H9 (cell line): ENCODE results near the gene PTCHD1. TPM values are rescaled to one million over a fixed set of nuclear protein-coding genes. Genes with fewer than 3 reads are reported as not detected.

Experiments used
- DNase-seq: peaks from one replicate; pipeline ENCODE4 v3.0.0-alpha.2; 2017
- H2AFZ ChIP-seq: one replicate; pipeline ENCODE4 v1.6.1; 2013; ENCODE audit warnings: mild to moderate bottlenecking, low read length, control low read depth, moderate library complexity
- H2AK5ac ChIP-seq: 2 replicates; pipeline ENCODE4 v1.6.1; 2013; ENCODE audit warnings: low read length, control low read depth, mixed read lengths; ENCODE audit not compliant: insufficient read length
- H2BK120ac ChIP-seq: one replicate; pipeline ENCODE4 v1.6.1; 2013; ENCODE audit warnings: low read depth, mild to moderate bottlenecking, low read length, control low read depth, inconsistent platforms; ENCODE audit not compliant: poor library complexity, severe bottlenecking
- H2BK12ac ChIP-seq: 2 replicates; pipeline ENCODE4 v1.6.1; 2013; ENCODE audit warnings: low read length, control low read depth, mixed read lengths, low read depth; ENCODE audit not compliant: insufficient read length
- H2BK15ac ChIP-seq: 2 replicates; pipeline ENCODE4 v1.6.1; 2013; ENCODE audit warnings: low read depth, low read length, control low read depth
- H2BK20ac ChIP-seq: one replicate; pipeline ENCODE4 v1.6.1; 2013; ENCODE audit warnings: low read depth, mild to moderate bottlenecking, low read length, control low read depth, inconsistent platforms; ENCODE audit not compliant: poor library complexity, severe bottlenecking
- H2BK5ac ChIP-seq: 2 replicates; pipeline ENCODE4 v1.6.1; 2013; ENCODE audit warnings: low read length, control low read depth, mixed read lengths; ENCODE audit not compliant: insufficient read length
- H3K14ac ChIP-seq: 2 replicates; pipeline ENCODE4 v1.6.1; 2013; ENCODE audit warnings: low read length, control low read depth; ENCODE audit not compliant: insufficient read depth
- H3K18ac ChIP-seq: 2 replicates; pipeline ENCODE4 v1.6.1; 2013; ENCODE audit warnings: low read depth, mild to moderate bottlenecking, mixed read lengths, low read length, control low read depth; ENCODE audit not compliant: insufficient read length
- H3K23ac ChIP-seq: 2 replicates; pipeline ENCODE4 v1.6.1; 2013; ENCODE audit warnings: low read length, control low read depth, mixed read lengths, low read depth; ENCODE audit not compliant: insufficient read length
- H3K23me2 ChIP-seq: 2 replicates; pipeline ENCODE4 v1.6.1; 2013; ENCODE audit warnings: low read depth, mild to moderate bottlenecking, mixed read lengths, low read length, control low read depth; ENCODE audit not compliant: insufficient read length, poor library complexity, severe bottlenecking
- H3K27ac ChIP-seq: 2 replicates; pipeline ENCODE4 v1.5.1; 2013; ENCODE audit warnings: low read length, control low read depth, mixed read lengths, low read depth; ENCODE audit not compliant: insufficient read length
- H3K27me3 ChIP-seq: 2 replicates; pipeline ENCODE4 v1.6.1; 2013; ENCODE audit warnings: low read length, control low read depth, inconsistent platforms; ENCODE audit not compliant: insufficient read depth
- H3K4ac ChIP-seq: 2 replicates; pipeline ENCODE4 v1.6.1; 2013; ENCODE audit warnings: low read depth, mild to moderate bottlenecking, control low read depth, inconsistent platforms, low read length, moderate library complexity
- H3K4me1 ChIP-seq: 2 replicates; pipeline ENCODE4 v1.6.1; 2013; ENCODE audit warnings: low read length, control low read depth, inconsistent platforms; ENCODE audit not compliant: insufficient read depth
- H3K4me2 ChIP-seq: 2 replicates; pipeline ENCODE4 v1.6.1; 2013; ENCODE audit warnings: low read length, control low read depth, mixed read lengths; ENCODE audit not compliant: insufficient read length, insufficient read depth
- H3K56ac ChIP-seq: 2 replicates; pipeline ENCODE4 v1.6.1; 2013; ENCODE audit warnings: low read depth, mild to moderate bottlenecking, mixed read lengths, low read length, control low read depth; ENCODE audit not compliant: insufficient read length
- H3K79me1 ChIP-seq: 2 replicates; pipeline ENCODE4 v1.6.1; 2013; ENCODE audit warnings: low read depth, mild to moderate bottlenecking, moderate library complexity, low read length, control low read depth, inconsistent platforms; ENCODE audit not compliant: insufficient read depth, poor library complexity, severe bottlenecking
- H3K79me2 ChIP-seq: 2 replicates; pipeline ENCODE4 v1.6.1; 2013; ENCODE audit warnings: low read length, control low read depth, inconsistent platforms; ENCODE audit not compliant: insufficient read depth
- H3K9ac ChIP-seq: 2 replicates; pipeline ENCODE4 v1.6.1; 2013; ENCODE audit warnings: low read length, control low read depth, mixed read lengths; ENCODE audit not compliant: insufficient read length; ENCODE audit errors: extremely low read depth
- H3K9me3 ChIP-seq: one replicate; pipeline ENCODE4 v1.6.1; 2013; ENCODE audit warnings: low read depth, low read length, inconsistent platforms; ENCODE audit not compliant: control insufficient read depth
- H3T11ph ChIP-seq: one replicate; pipeline ENCODE4 v1.6.1; 2013; ENCODE audit warnings: mild to moderate bottlenecking, low read length, control low read depth, inconsistent platforms
- H4K20me1 ChIP-seq: one replicate; pipeline ENCODE4 v1.6.1; 2013; ENCODE audit not compliant: control insufficient read depth, insufficient read length, insufficient read depth
- H4K5ac ChIP-seq: 2 replicates; pipeline ENCODE4 v1.6.1; 2013; ENCODE audit warnings: low read depth, mild to moderate bottlenecking, mixed read lengths, low read length, control low read depth; ENCODE audit not compliant: insufficient read length
- H4K8ac ChIP-seq: replicated peaks from 2 replicates; pipeline ENCODE4 v1.6.1; 2013; ENCODE audit warnings: low read length, control low read depth, mixed read lengths, low read depth; ENCODE audit not compliant: insufficient read length
- H4K91ac ChIP-seq: 2 replicates; pipeline ENCODE4 v1.6.1; 2013; ENCODE audit warnings: low read depth, mild to moderate bottlenecking, moderate library complexity, mixed read lengths, low read length, control low read depth; ENCODE audit not compliant: insufficient read length
- H3K27ac Mint-ChIP-seq, 3 experiments: 2 replicates in 2 of 3; 3 replicates in 1 of 3; pipeline ENCODE4 v1.8.0; 2020 to 2021; ENCODE audit warnings: mixed read lengths in 3 of 3, mild to moderate bottlenecking in 1 of 3, moderate library complexity in 1 of 3
- H3K27me3 Mint-ChIP-seq: 2 replicates; pipeline ENCODE4 v1.8.0; 2021; ENCODE audit warnings: low read depth, mild to moderate bottlenecking, moderate library complexity, mixed read lengths
- H3K36me3 Mint-ChIP-seq, 3 experiments: 2 replicates in 2 of 3; 3 replicates in 1 of 3; pipeline ENCODE4 v1.8.0; 2020 to 2021; ENCODE audit warnings: low read depth in 3 of 3, mixed read lengths in 3 of 3; ENCODE audit not compliant: insufficient read depth in 1 of 3
- H3K4me1 Mint-ChIP-seq, 2 experiments: 2 replicates each; pipeline ENCODE4 v1.8.0; 2020; ENCODE audit warnings: mixed read lengths in 2 of 2
- H3K4me3 Mint-ChIP-seq, 2 experiments: 2 replicates in 1 of 2; 3 replicates in 1 of 2; pipeline ENCODE4 v1.8.0; 2020 to 2021; ENCODE audit warnings: mild to moderate bottlenecking in 2 of 2, mixed read lengths in 2 of 2, moderate library complexity in 1 of 2
- H3K9me3 Mint-ChIP-seq, 2 experiments: 2 replicates in 1 of 2; 3 replicates in 1 of 2; pipeline ENCODE4 v1.8.0; 2020; ENCODE audit warnings: mild to moderate bottlenecking in 2 of 2, mixed read lengths in 2 of 2, moderate library complexity in 1 of 2
- WGBS: extraction: QIAGEN DNeasy Blood & Tissue Kit; methylation state at CpG from one replicate; pipeline ENCODE4 v1.1.7; 2013; ENCODE audit warnings: missing lambda C conversion rate, low lambda C conversion rate, mixed read lengths; ENCODE audit not compliant: insufficient read length; ENCODE audit errors: extremely low coverage; 5-methylcytosine and 5-hydroxymethylcytosine counted together
- total RNA-seq: library from RNA; stranded (reverse); gene quantifications from 2 replicates; pipeline ENCODE4 v1.2.1, GENCODE V29; 2021
- TF ChIP-seq, protein P1 (sequence below): fragments of 200-600 bp; sonication (generic); conservative IDR thresholded peaks from 3 replicates; pipeline ENCODE4 v1.8.0; 2021; ENCODE audit warnings: antibody characterized with exemption, mild to moderate bottlenecking

PTCHD1 gene
- total RNA-seq, 1 experiment from 2014 or later, result 1.4 TPM

DNA sequence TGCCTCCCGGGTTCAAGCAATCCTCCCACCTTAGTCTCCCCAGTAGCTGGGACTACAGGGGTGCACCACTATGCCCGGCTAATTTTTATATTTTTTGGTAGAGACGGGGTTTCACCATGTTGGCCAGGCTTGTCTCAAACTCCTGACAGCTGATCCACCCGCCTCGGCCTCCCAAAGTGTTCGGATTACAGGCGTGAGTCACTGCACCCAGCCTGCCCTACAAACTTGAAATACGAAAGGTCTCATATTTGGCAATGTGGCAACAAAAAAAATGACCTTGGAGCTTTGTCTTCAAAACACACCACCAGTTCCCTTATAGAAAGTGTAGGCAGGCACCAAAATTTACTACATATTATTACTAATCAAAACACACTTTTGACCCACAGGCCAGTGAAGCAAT lies 22.9 kb upstream of the PTCHD1 start:
- H3K9ac ChIP-seq, result no peak overlapping the region
- Mint-ChIP-seq H3K4me1 (no peaks in the 10 kb centered on the region), H3K36me3 (peaks cover 0 to 1% (median 0%) of the 10 kb centered on the region in 3 experiments; a peak in 1 of 7 replicates), H3K4me3 (no peak overlapping the region), H3K9me3 (peaks cover 0 to 3% of the 10 kb centered on the region in 2 experiments; a peak in 1 of 5 replicates), H3K27me3 (no peaks in the 10 kb centered on the region), H3K27ac (no peak overlapping the region)
- no CpG with 5 or more reads among the region's 8 CpGs for WGBS
- H4K5ac ChIP-seq, result no peak overlapping the region
- no peak overlapping the region for H3K4ac ChIP-seq
- TF ChIP-seq, protein P1, sequence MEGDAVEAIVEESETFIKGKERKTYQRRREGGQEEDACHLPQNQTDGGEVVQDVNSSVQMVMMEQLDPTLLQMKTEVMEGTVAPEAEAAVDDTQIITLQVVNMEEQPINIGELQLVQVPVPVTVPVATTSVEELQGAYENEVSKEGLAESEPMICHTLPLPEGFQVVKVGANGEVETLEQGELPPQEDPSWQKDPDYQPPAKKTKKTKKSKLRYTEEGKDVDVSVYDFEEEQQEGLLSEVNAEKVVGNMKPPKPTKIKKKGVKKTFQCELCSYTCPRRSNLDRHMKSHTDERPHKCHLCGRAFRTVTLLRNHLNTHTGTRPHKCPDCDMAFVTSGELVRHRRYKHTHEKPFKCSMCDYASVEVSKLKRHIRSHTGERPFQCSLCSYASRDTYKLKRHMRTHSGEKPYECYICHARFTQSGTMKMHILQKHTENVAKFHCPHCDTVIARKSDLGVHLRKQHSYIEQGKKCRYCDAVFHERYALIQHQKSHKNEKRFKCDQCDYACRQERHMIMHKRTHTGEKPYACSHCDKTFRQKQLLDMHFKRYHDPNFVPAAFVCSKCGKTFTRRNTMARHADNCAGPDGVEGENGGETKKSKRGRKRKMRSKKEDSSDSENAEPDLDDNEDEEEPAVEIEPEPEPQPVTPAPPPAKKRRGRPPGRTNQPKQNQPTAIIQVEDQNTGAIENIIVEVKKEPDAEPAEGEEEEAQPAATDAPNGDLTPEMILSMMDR, result no peak
- H3K4me2 ChIP-seq, result no peak overlapping the region
- H2BK20ac ChIP-seq, result no peak overlapping the region
- H4K8ac ChIP-seq, result no peak overlapping the region
- H3K18ac ChIP-seq, result no peak overlapping the region
- H4K20me1 ChIP-seq, result no peaks in the 10 kb centered on the region
- no peak overlapping the region for H2BK12ac ChIP-seq
- H3K14ac ChIP-seq, result no peak overlapping the region
- no peak overlapping the region for H3K27ac ChIP-seq
- H2BK120ac ChIP-seq, result no peak overlapping the region
- no peaks in the 10 kb centered on the region for H3K4me1 ChIP-seq
- H3K56ac ChIP-seq, result no peak overlapping the region
- no peaks in the 10 kb centered on the region for H3K9me3 ChIP-seq
- no peak overlapping the region for H2AFZ ChIP-seq
- no peak overlapping the region for H2BK5ac ChIP-seq
- H4K91ac ChIP-seq, result no peak overlapping the region
- no peaks in the 10 kb centered on the region for H3K27me3 ChIP-seq
- no peak overlapping the region for H2BK15ac ChIP-seq
- H3K79me2 ChIP-seq, result no peaks in the 10 kb centered on the region
- no peak overlapping the region for H3K23ac ChIP-seq
- H3T11ph ChIP-seq, result no peak overlapping the region
- no peaks in the 10 kb centered on the region for H3K79me1 ChIP-seq
- no peak overlapping the region for H2AK5ac ChIP-seq
- no peak for DNase-seq
- H3K23me2 ChIP-seq, result no peaks in the 10 kb centered on the region
